HG02852 (cell line): ENCODE results near the gene KLRC3.
"Not testable (repeated sequence)": the region's sequence is repeated elsewhere in the genome, so short reads cannot be mapped to it uniquely, and the experiment has no call there.

ENCODE experiments used
- ATAC-seq: cut with Tn5 transposase; IDR thresholded peaks from one replicate; pipeline ENCODE4 v1.9.1; 2021; ENCODE audit warnings: mild to moderate bottlenecking, moderate library complexity; ENCODE audit not compliant: unreplicated experiment

KLRC3 gene

GRCh38 chr12:10420334-10420733 is at the start of gene KLRC3:
TSS of gene KLRC3 (minus strand) at chr12:10420595. CDS start at chr12:10420550, 45 bp downstream.
- not testable (repeated sequence) for ATAC-seq

- no peak for ATAC-seq
Observed at GRCh38 chr12:10469701-10470100, 49.3 kb upstream of the KLRC3 start.

- no peak for ATAC-seq
Observed at GRCh38 chr12:10466311-10466710, 45.9 kb upstream of the KLRC3 start.

- no peak for ATAC-seq
Observed at GRCh38 chr12:10457760-10458159, 37.4 kb upstream of the KLRC3 start.

- ATAC-seq, result no peak
Observed at GRCh38 chr12:10456856-10457255, 36.5 kb upstream of the KLRC3 start.

GRCh38 chr12:10455766-10456165 is 35.4 kb upstream of the KLRC3 start:
- ATAC-seq, result no peak

- no peak for ATAC-seq
Observed at GRCh38 chr12:10454531-10454930, 34.1 kb upstream of the KLRC3 start.

GRCh38 chr12:10453156-10453555 is 32.8 kb upstream of the KLRC3 start, which contains the start of gene KLRC1:
TSS of gene KLRC1 (minus strand) at chr12:10453377. CDS start at chr12:10451156, 2,221 bp downstream.
- ATAC-seq, result no peak

- no peak for ATAC-seq
Observed at GRCh38 chr12:10448236-10448635, 27.8 kb upstream of the KLRC3 start.

- not testable (repeated sequence) for ATAC-seq
Observed at GRCh38 chr12:10446052-10446451, 25.7 kb upstream of the KLRC3 start.

GRCh38 chr12:10441144-10441543 is 20.7 kb upstream of the KLRC3 start:
- not testable (repeated sequence) for ATAC-seq

GRCh38 chr12:10439608-10440274 is 19.3 kb upstream of the KLRC3 start:
- ATAC-seq, result not testable (repeated sequence)

- not testable (repeated sequence) for ATAC-seq
Observed at GRCh38 chr12:10437601-10438000, 17.2 kb upstream of the KLRC3 start.

- ATAC-seq, result not testable (repeated sequence)
Observed at GRCh38 chr12:10435816-10436215, 15.4 kb upstream of the KLRC3 start, which contains the start of gene KLRC2. TSS of gene KLRC2 (minus strand) at chr12:10436010. CDS start at chr12:10435986, 24 bp downstream.

- not testable (repeated sequence) for ATAC-seq
Observed at GRCh38 chr12:10430623-10431022, 10.2 kb upstream of the KLRC3 start.

GRCh38 chr12:10425938-10426337 is 5.5 kb upstream of the KLRC3 start:
- not testable (repeated sequence) for ATAC-seq

- not testable (repeated sequence) for ATAC-seq
Observed at GRCh38 chr12:10424260-10424899, 4.0 kb upstream of the KLRC3 start.

- ATAC-seq, result not testable (repeated sequence)
Observed at GRCh38 chr12:10422159-10422558, 1.8 kb upstream of the KLRC3 start.

- no peak for ATAC-seq
Observed at GRCh38 chr12:10409392-10409791, 11.0 kb downstream of the KLRC3 start, which contains the start of gene KLRC4. TSS of gene KLRC4 (minus strand) at chr12:10409757. CDS start at chr12:10409575, 182 bp downstream.

GRCh38 chr12:10408842-10409241 is 11.6 kb downstream of the KLRC3 start:
- ATAC-seq, result no peak

- no peak for ATAC-seq
Observed at GRCh38 chr12:10406725-10407124, 13.7 kb downstream of the KLRC3 start.

- no peak for ATAC-seq
Observed at GRCh38 chr12:10405294-10405693, 15.1 kb downstream of the KLRC3 start.
